GM12878 (cell line): Measurements from ENCODE around the gene ATG9B. TPM values are rescaled to one million over a fixed set of nuclear protein-coding genes. Genes with fewer than 3 reads are reported as not detected.

Experiments
- ATAC-seq: fragments of 200-7000 bp; cut with Tn5 transposase; 3 replicates; pipeline ENCODE4 v1.9.1; 2020; ENCODE audit warnings: mild to moderate bottlenecking, moderate library complexity
- BruUV-seq: library from RNA; stranded (reverse); fragments of 400-500 nt; replicated peaks from 2 replicates; lab custom pipeline; 2021; lab: Mats Ljungman, UMichigan
- CTCF ChIA-PET: fragments of 300-600 bp; sonication (Branson Sonifier 250); formaldehyde crosslinking; extraction: SDS; loops from one replicate; lab custom pipeline; 2021; ENCODE audit warnings: inconsistent platforms; lab: Yijun Ruan, JAX
- POLR2A ChIA-PET: fragments of 350-600 bp; formaldehyde crosslinking; extraction: SDS; loops from one replicate; lab custom pipeline; 2021; ENCODE audit warnings: inconsistent platforms; lab: Charles Lee
- RAD21 ChIA-PET: fragments of 300-600 bp; sonication (Branson Sonifier 250); formaldehyde crosslinking; loops from one replicate; lab custom pipeline; 2023; ENCODE audit warnings: antibody characterized with exemption; ENCODE audit not compliant: unreplicated experiment; lab: Charles Lee
- SMC1A ChIA-PET: fragments of 300-600 bp; sonication (Branson Sonifier 250); formaldehyde crosslinking; loops from one replicate; lab custom pipeline; 2023; ENCODE audit not compliant: unreplicated experiment, uncharacterized antibody; lab: Charles Lee
- DNase-seq: peaks from one replicate; pipeline ENCODE4 v3.0.0-alpha.2; 2011; ENCODE audit warnings: low read depth, low spot score
- FAIRE-seq: peaks from 3 replicates; lab custom pipeline; 2011; peaks lifted over from hg19 to GRCh38; lab: Jason Lieb, UNC
- H2AFZ ChIP-seq: 2 replicates; pipeline ENCODE4 v1.6.0; 2011; ENCODE audit warnings: low read depth, low read length, control low read depth; ENCODE audit not compliant: control insufficient read depth
- H3K27ac ChIP-seq: 2 replicates; pipeline ENCODE4 v1.5.1; 2011; ENCODE audit warnings: control low read depth; ENCODE audit not compliant: control insufficient read depth, insufficient read depth
- H3K27me3 ChIP-seq, 2 experiments: replicated peaks in 1 of 2; 2 replicates each; pipeline versions ENCODE4 v1.6.0 to v1.6.1; 2011; ENCODE audit warnings: low read length in 1 of 2; ENCODE audit not compliant: control insufficient read depth in 2 of 2, insufficient read depth in 2 of 2
- H3K36me3 ChIP-seq, 2 experiments: 2 replicates each; pipeline ENCODE4 v1.5.1; 2011; ENCODE audit warnings: low read length in 1 of 2; ENCODE audit not compliant: control insufficient read depth in 2 of 2, insufficient read depth in 2 of 2
- H3K4me1 ChIP-seq: 2 replicates; pipeline ENCODE4 v1.6.1; 2011; ENCODE audit warnings: mild to moderate bottlenecking, low read length, moderate library complexity, mixed read lengths; ENCODE audit not compliant: control insufficient read depth, insufficient read depth
- H3K4me2 ChIP-seq: 2 replicates; pipeline ENCODE4 v1.6.0; 2011; ENCODE audit warnings: control low read depth; ENCODE audit not compliant: control insufficient read depth, insufficient read depth
- H3K4me3 ChIP-seq: fragments of 200-600 bp; sonication (generic); 2 replicates; pipeline ENCODE4 v1.5.1; 2016
- H3K79me2 ChIP-seq: 2 replicates; pipeline ENCODE4 v1.6.0; 2011; ENCODE audit warnings: low read length; ENCODE audit not compliant: control insufficient read depth, insufficient read depth
- H3K9ac ChIP-seq: 2 replicates; pipeline ENCODE4 v1.8.0; 2011; ENCODE audit warnings: low read length, control low read depth, mixed read lengths; ENCODE audit not compliant: control insufficient read depth, insufficient read depth
- H3K9me3 ChIP-seq: replicated peaks from 3 replicates; pipeline ENCODE4 v1.5.1; 2011; ENCODE audit warnings: mild to moderate bottlenecking, low read length; ENCODE audit not compliant: control insufficient read depth, insufficient read depth
- H4K20me1 ChIP-seq: 2 replicates; pipeline ENCODE4 v1.6.0; 2011; ENCODE audit not compliant: control insufficient read depth, insufficient read depth
- CHD2 ChIP-seq: IDR thresholded peaks from 2 replicates; pipeline ENCODE4 v1.6.1; 2011; ENCODE audit warnings: low read depth, low read length, improper control_type of control experiment, borderline replicate concordance
- FOS ChIP-seq: IDR thresholded peaks from 3 replicates; pipeline ENCODE4 v1.6.1; 2011; ENCODE audit warnings: borderline replicate concordance; ENCODE audit not compliant: insufficient read length; ENCODE audit errors: extremely low read depth
- NR2F1 ChIP-seq: fragments of 450-650 bp; conservative IDR thresholded peaks from 2 replicates; pipeline ENCODE4 v1.6.1; 2017; ENCODE audit warnings: mild to moderate bottlenecking
- SMAD5 ChIP-seq: IDR thresholded peaks from 2 replicates; pipeline ENCODE4 v1.6.1; 2016; ENCODE audit warnings: antibody characterized with exemption, low read depth
- YBX1 ChIP-seq: fragments of 450-650 bp; IDR thresholded peaks from 2 replicates; pipeline ENCODE4 v1.6.1; 2016; ENCODE audit warnings: antibody characterized with exemption
- WGBS: methylation state at CpG from one replicate; pipeline ENCODE4 v1.1.6; 2016; ENCODE audit warnings: low lambda C conversion rate; ENCODE audit not compliant: insufficient replicate concordance, insufficient coverage; ENCODE audit errors: missing lambda C conversion rate; 5-methylcytosine and 5-hydroxymethylcytosine counted together
- in situ Hi-C: fragments of 300-500 bp; cut with MboI; formaldehyde crosslinking; loops from 9 replicates; pipeline ENCODE4 v1.14.3; 2018; ENCODE audit warnings: mixed read lengths
- intact Hi-C: fragments of 100-400 bp; cut with micrococcal nuclease; formaldehyde crosslinking; loops from one replicate; pipeline ENCODE4 v1.14.2; 2022; ENCODE audit not compliant: unreplicated experiment
- polyA plus RNA-seq, 11 experiments: library from polyadenylated mRNA; depleted of rRNA in 4 of 11; unstranded in 6 of 11; stranded (reverse) in 5 of 11; fragments of >200 nt; fragmentation: Nextera tagmentation in 4 of 11; fragmentation: Illumina TruSeq in 1 of 11; extraction: Ambion mirVana in 4 of 11; extraction: Trizol in 1 of 11; gene quantifications; 1 replicate in 1 of 11; 2 replicates in 10 of 11; pipeline versions ENCODE4 v1.2.1 to v1.2.3, GENCODE V29; 2011 to 2016; ENCODE audit warnings: inconsistent platforms in 2 of 11, missing spikeins in 2 of 11, low read depth in 1 of 11
- total RNA-seq, 4 experiments: library from RNA; depleted of rRNA in 3 of 4; stranded (reverse); fragments of >200 nt in 3 of 4; fragmentation: Illumina TruSeq in 1 of 4; extraction: Trizol in 1 of 4; gene quantifications; 2 replicates each; pipeline versions ENCODE4 v1.2.1 to v1.2.3, GENCODE V29; 2013 to 2021
- TF ChIP-seq, protein P1 (sequence below): fragments of 450-650 bp; IDR thresholded peaks from 2 replicates; pipeline ENCODE4 v1.6.1; 2016; ENCODE audit warnings: mild to moderate bottlenecking
- TF ChIP-seq, protein P2 (sequence below): fragments of 450-650 bp; IDR thresholded peaks from 2 replicates; pipeline ENCODE4 v1.6.1; 2016; ENCODE audit warnings: mild to moderate bottlenecking

ATG9B gene
- total and polyA plus RNA-seq, 10 of the 15 experiments (the other 5 are each of a cell fraction or from before 2014, with no cell fraction given): 0.01 to 0.83 (median 0.12) TPM; not detected in 2

DNA sequence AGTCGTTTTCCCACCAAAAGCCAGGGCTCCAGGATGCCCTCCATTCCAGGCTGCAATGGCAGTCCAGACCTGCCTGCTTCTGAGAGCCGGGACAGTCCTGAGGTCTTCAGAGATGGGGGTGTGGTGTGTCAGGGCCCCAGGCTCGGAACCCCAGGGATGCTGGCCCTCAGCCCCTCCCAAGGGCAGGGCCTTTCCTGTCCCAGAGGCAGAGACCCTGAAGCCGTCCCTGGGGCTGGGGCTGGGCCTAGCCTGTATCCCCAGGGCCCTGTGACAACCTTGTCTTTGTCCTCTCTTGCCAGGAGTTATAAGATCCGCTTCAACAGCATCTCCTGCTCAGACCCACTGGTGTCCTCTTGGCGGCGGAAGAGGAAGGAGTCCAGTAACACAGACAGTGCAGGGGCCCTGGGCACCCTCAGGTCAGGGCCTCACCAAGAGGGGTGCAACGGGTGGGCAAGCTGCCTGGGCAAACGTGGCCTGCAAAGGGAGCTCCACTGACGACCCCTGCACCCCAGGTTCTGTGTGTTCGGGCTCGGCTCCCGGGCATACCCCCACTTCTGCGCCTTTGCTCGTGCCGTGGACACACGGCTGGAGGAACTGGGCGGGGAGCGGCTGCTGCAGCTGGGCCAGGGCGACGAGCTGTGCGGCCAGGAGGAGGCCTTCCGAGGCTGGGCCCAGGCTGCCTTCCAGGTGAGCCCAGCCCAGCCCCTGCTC lies 17.5 kb downstream of the ATG9B start (continued):
- TF ChIP-seq CHD2: no peak
- TF ChIP-seq FOS: no peak
- no peak for TF ChIP-seq NR2F1

DNA sequence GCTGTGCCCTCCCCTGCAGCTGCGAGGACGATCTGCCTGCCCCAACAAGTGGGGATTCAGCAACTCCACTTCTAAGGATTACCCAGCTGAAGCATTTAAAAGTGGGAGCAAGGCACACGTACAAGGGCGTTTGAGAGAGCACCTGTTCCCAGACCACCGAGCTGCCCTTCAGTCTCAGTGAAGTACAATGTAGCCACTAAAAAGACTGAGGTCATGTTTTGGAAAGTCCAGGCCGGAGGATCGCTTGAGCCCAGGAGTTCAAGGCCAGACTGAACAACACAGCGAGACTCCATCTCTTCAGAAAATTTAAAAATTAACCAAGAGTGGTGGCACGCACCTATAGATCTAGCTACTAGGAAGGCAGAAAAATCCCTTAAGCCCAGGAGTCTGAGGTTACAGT lies 18.7 kb downstream of the ATG9B start:
- H2AFZ ChIP-seq: no peak overlapping the region
- POLR2A ChIA-PET: no interaction called here
- RAD21 ChIA-PET: interaction anchor here (0.8 kb wide), 1 partner anchor 43 kb away, joined by 3 read pairs; no protein-coding TSS in a partner anchor
- CTCF ChIA-PET: interaction anchor here (1.0 to 1.2 kb wide), 2 partner anchors 13 to 118 kb away, joined by 3 to 5 read pairs; no protein-coding TSS in a partner anchor
- SMC1A ChIA-PET: no interaction called here
- H3K4me1 ChIP-seq: no peaks in the 10 kb centered on the region
- no peaks in the 10 kb centered on the region for H3K79me2 ChIP-seq
- H4K20me1 ChIP-seq: no peaks in the 10 kb centered on the region
- 41% methylated on average over 9 of the region's 9 CpGs for WGBS
- intact Hi-C loops (no loop called here), in situ Hi-C loops (no loop called here)
- H3K27ac ChIP-seq: no peak overlapping the region
- DNase-seq (no peak), FAIRE-seq (no peak), ATAC-seq (no peak)
- BruUV-seq: no TSS peak
- no peaks in the 10 kb centered on the region for H3K36me3 ChIP-seq
- no peak overlapping the region for H3K4me2 ChIP-seq
- no peaks in the 10 kb centered on the region for H3K9me3 ChIP-seq
- no peaks in the 10 kb centered on the region for H3K27me3 ChIP-seq
- TF ChIP-seq SMAD5: no peak
- TF ChIP-seq, protein P1, sequence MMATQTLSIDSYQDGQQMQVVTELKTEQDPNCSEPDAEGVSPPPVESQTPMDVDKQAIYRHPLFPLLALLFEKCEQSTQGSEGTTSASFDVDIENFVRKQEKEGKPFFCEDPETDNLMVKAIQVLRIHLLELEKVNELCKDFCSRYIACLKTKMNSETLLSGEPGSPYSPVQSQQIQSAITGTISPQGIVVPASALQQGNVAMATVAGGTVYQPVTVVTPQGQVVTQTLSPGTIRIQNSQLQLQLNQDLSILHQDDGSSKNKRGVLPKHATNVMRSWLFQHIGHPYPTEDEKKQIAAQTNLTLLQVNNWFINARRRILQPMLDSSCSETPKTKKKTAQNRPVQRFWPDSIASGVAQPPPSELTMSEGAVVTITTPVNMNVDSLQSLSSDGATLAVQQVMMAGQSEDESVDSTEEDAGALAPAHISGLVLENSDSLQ: no peak
- TF ChIP-seq YBX1: no peak
- TF ChIP-seq, protein P2, sequence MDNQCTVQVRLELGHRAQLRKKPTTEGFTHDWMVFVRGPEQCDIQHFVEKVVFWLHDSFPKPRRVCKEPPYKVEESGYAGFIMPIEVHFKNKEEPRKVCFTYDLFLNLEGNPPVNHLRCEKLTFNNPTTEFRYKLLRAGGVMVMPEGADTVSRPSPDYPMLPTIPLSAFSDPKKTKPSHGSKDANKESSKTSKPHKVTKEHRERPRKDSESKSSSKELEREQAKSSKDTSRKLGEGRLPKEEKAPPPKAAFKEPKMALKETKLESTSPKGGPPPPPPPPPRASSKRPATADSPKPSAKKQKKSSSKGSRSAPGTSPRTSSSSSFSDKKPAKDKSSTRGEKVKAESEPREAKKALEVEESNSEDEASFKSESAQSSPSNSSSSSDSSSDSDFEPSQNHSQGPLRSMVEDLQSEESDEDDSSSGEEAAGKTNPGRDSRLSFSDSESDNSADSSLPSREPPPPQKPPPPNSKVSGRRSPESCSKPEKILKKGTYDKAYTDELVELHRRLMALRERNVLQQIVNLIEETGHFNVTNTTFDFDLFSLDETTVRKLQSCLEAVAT: no peak
- no peak overlapping the region for H3K4me3 ChIP-seq
- H3K9ac ChIP-seq: no peak overlapping the region
